Measurements from ENCODE around the gene VGLL4.

- TF ChIP-seq CSRNP3 (CRISPR knock-in tag; IDR thresholded peaks at IDR 0.05) (no peak), TOX (CRISPR knock-in tag; IDR thresholded peaks at IDR 0.05; ENCODE audit: borderline replicate concordance) (no peak), ESRRG (CRISPR knock-in tag; IDR thresholded peaks at IDR 0.05) (no peak), PATZ1 (CRISPR knock-in tag; IDR thresholded peaks at IDR 0.05; ENCODE audit: borderline replicate concordance) (no peak), RARB (CRISPR knock-in tag; IDR thresholded peaks at IDR 0.05) (no peak), POU6F1 (CRISPR knock-in tag; IDR thresholded peaks at IDR 0.05; ENCODE audit: borderline replicate concordance, low read depth) (no peak)
Measured at GRCh38 chr3:11632564-11632963, 11.2 kb downstream of the VGLL4 start.

Data from SK-N-SH treated with all-trans-retinoic acid at 6 μM for 48 hours (cell line).